GM12873 (cell line): ENCODE data around the gene MSANTD2.
A peak's percentile ranks its signal among the peaks of the same experiment; 100 is the strongest.

Source experiments
- CTCF ChIP-seq: IDR thresholded peaks from 2 replicates; pipeline ENCODE4 v1.5.1; 2012; ENCODE audit warnings: low read depth, mild to moderate bottlenecking, moderate library complexity, low read length, control low read depth; ENCODE audit not compliant: insufficient read depth; ENCODE audit errors: missing control alignments

Gene MSANTD2

GRCh38 chr11:124761301-124762104 lies 38.7 kb downstream of the MSANTD2 start:
- peak; percentile 29 for TF ChIP-seq CTCF

- no peak for TF ChIP-seq CTCF
These were observed 39.4 kb downstream of the MSANTD2 start for GRCh38 chr11:124760806-124761205.

GRCh38 chr11:124760205-124760652 lies 40.0 kb downstream of the MSANTD2 start:
- TF ChIP-seq CTCF = no peak

GRCh38 chr11:124759266-124760204 lies 40.7 kb downstream of the MSANTD2 start:
- TF ChIP-seq CTCF = no peak

- peak; percentile 85 for TF ChIP-seq CTCF
These were observed 41.6 kb downstream of the MSANTD2 start for GRCh38 chr11:124758355-124759265.

GRCh38 chr11:124757320-124757719 lies 42.9 kb downstream of the MSANTD2 start:
- TF ChIP-seq CTCF = no peak
